Muscle of leg (tissue), 11 donors: ENCODE data around the gene MSI2. TPM values are rescaled to one million over a fixed set of nuclear protein-coding genes. Genes with fewer than 3 reads are reported as not detected.

ENCODE experiments used
- DNase-seq: peaks from one replicate; pipeline ENCODE4 v3.0.0; 2013
- H3K27ac ChIP-seq: one replicate; pipeline ENCODE4 v1.5.1; 2013; ENCODE audit warnings: mild to moderate bottlenecking, low read length, control low read depth
- H3K27me3 ChIP-seq: one replicate; pipeline ENCODE4 v1.6.1; 2013; ENCODE audit warnings: low read length; ENCODE audit not compliant: control insufficient read depth, insufficient read depth
- H3K36me3 ChIP-seq: one replicate; pipeline ENCODE4 v1.6.1; 2013; ENCODE audit warnings: low read length; ENCODE audit not compliant: control insufficient read depth, insufficient read depth
- H3K4me1 ChIP-seq: one replicate; pipeline ENCODE4 v1.6.1; 2013; ENCODE audit warnings: low read length; ENCODE audit not compliant: control insufficient read depth, insufficient read depth
- H3K4me3 ChIP-seq: one replicate; pipeline ENCODE4 v1.5.1; 2013; ENCODE audit warnings: low read length, control low read depth
- H3K9me3 ChIP-seq: replicated peaks from 2 replicates; pipeline ENCODE4 v1.6.1; 2013; ENCODE audit warnings: low read depth, low read length; ENCODE audit not compliant: control insufficient read depth
- WGBS: methylation state at CpG from one replicate; pipeline ENCODE4 v1.1.5; 2013; ENCODE audit warnings: missing lambda C conversion rate; ENCODE audit not compliant: insufficient coverage; 5-methylcytosine and 5-hydroxymethylcytosine counted together
- polyA plus RNA-seq, 8 donors: library from polyadenylated mRNA; unstranded; fragments of 120-200 nt; gene quantifications; one replicate each; pipeline versions ENCODE4 v1.2.1 to v1.2.3, GENCODE V29; 2013; ENCODE audit warnings: inconsistent platforms in 1 of 8, low replicate concordance in 1 of 8; ENCODE audit not compliant: insufficient read length in 8 of 8, insufficient read depth in 1 of 8
- total RNA-seq: library from RNA; stranded (reverse); fragments of 120-200 nt; gene quantifications from one replicate; pipeline ENCODE4 v1.2.4, GENCODE V29; 2013

The MSI2 gene
- total and polyA plus RNA-seq, 9 donors, result 21.5 to 32.0 (median 27.4) TPM

DNA sequence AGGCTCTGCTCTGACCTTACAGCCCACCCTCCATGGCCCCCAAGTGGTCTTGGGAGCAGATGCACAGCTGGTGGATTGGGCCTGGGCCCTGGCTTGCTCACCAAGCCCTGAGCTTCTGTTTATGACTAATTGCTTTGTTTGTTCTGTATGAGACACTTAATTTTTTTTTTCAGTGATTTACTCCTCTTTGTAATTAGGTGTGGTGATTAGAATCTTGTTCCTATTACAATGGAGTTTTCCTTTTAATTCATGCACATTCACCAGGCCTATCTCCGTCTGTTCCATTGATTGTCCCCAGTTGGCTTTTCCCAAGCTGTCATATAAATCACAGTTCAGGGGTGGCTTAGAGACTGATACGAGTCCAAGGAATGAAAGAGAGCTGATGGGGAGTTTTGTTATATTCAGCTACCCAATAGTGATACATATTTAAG, 246.5 kb downstream of the MSI2 start:
- no peak for DNase-seq
- no peaks in the 10 kb centered on the region for H3K27me3 ChIP-seq
- H3K4me1 ChIP-seq, result peaks cover 6% of the 10 kb centered on the region
- no peak overlapping the region for H3K27ac ChIP-seq
- no peak overlapping the region for H3K4me3 ChIP-seq
- no peaks in the 10 kb centered on the region for H3K36me3 ChIP-seq
- no CpG with 5 or more reads among the region's 2 CpGs for WGBS
- no peaks in the 10 kb centered on the region for H3K9me3 ChIP-seq

DNA sequence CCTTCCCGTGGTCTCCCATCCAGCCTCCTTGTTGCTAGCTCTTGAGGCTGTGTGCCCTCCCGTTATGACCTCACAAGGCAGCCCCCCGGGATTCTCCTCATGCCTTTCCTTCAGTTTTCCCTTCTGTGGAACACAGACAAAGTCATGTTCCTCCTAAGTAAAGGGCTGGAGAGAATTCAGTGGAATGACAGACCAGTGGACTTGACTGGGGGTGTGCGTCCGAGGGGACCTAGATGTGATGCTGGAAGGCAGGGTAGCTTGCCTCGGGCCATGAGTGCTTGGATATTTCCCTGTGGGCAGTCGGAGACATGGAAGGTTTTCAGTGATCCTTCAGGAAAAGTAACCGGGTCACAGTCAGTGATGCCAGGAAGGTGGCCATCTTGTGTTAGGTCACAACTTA, 247.9 kb downstream of the MSI2 start:
- 94% methylated on average over 6 of the region's 8 CpGs for WGBS

DNA sequence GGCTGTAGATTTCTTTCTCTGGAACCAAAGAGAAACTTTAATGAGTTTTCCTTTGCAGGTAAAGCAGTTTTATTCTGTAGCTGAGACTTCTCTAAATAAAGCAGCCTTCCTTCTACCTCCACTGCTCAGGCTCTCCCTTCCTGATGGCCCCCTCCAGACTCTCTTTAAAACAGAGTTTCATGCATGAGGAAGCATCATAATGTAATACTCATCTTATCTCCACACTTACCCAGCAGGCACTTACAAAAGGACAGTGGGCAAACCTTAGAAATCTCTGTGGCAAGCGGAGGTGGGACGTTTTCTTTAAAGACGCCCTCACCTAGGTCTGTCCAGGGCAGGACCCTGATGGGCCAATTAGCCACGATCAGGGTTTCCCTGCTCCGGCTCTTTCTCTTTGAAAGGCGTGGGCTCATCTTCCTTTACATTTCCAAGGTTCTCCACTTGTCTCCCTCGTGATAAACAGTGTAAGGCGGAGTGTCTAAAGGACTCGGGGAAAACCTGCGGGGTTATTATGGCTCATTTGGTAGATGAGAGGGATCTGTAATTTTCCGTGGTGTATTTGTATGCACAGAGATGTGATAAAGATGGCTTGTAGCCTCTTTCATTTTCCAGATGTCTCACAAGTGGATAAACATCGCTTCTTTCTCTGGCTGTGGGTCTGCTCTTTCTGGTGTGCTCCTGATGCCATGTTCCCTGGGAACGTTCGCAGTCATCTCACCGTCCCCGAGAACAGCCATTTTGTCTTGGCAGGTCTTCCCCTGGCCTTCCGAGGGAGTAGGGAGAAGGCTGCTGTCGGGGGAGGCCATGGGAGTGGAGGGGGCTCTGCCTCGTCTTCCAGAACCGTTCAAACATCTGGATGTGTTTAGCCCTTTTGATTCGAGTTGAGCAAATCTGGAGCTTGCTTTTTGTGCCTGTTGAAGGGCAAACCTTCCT, 249.8 kb downstream of the MSI2 start:
- Histone ChIP-seq H3K36me3 (no peaks in the 10 kb centered on the region), H3K4me1 (peaks cover 6% of the 10 kb centered on the region), H3K9me3 (no peaks in the 10 kb centered on the region), H3K27ac (no peak overlapping the region), H3K27me3 (peaks cover 3% of the 10 kb centered on the region), H3K4me3 (no peak overlapping the region)
- DNase-seq, result peak; percentile 52
- 19% methylated on average over 6 of the region's 21 CpGs for WGBS

More for the DNA sequence above, 247.9 kb downstream of the MSI2 start:
- no peaks in the 10 kb centered on the region for H3K9me3 ChIP-seq
- H3K27me3 ChIP-seq, result peaks cover 3% of the 10 kb centered on the region
- DNase-seq, result no peak
- H3K4me1 ChIP-seq, result peaks cover 6% of the 10 kb centered on the region
- no peak overlapping the region for H3K4me3 ChIP-seq
- H3K36me3 ChIP-seq, result no peaks in the 10 kb centered on the region
- no peak overlapping the region for H3K27ac ChIP-seq

DNA sequence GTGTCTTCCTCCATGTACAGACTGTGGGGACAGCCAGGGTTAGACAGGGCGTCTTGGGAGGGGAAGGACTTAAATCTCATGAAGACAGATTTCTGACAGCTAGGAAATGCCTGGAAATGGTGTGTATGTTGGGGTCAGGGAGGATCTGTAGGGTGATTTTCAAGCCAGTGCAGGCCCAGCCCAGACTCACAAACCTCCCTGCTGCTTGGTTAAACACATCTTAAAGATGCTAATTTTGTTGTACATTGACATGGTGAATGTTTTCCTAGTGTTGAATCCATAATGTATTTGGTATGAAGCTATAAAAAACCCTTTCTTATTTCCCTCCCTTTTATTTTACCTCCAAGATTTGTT, 250.4 kb downstream of the MSI2 start:
- Histone ChIP-seq H3K36me3 (no peaks in the 10 kb centered on the region), H3K27me3 (peaks cover 3% of the 10 kb centered on the region), H3K27ac (no peak overlapping the region), H3K9me3 (no peaks in the 10 kb centered on the region), H3K4me1 (peaks cover 12% of the 10 kb centered on the region), H3K4me3 (no peak overlapping the region)
- DNase-seq, result no peak
- 20% methylated on average over 1 of the region's 1 CpG for WGBS

DNA sequence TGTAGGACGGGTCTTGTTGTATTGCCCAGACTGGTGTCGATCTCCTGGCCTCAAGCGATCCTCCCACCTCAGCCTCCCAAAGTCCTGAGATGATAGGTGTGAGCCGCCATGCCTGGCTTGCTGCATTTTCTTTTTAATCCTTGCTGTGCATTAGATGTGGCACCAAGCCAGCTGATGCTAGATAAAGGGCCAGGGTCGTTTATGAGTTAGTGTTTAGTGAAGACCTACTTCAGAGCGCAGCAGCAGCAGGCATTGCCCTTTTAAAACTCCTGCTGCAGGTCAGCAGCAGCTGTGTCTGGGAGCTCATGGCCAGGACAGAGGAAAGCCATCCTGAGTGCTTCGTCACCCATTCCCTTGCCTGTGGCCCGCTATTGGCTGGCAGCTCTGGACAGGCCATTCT, 251.5 kb downstream of the MSI2 start:
- Histone ChIP-seq H3K4me3 (no peak overlapping the region), H3K27ac (no peak overlapping the region), H3K27me3 (peaks cover 3% of the 10 kb centered on the region), H3K4me1 (peaks cover 14% of the 10 kb centered on the region), H3K9me3 (no peaks in the 10 kb centered on the region), H3K36me3 (no peaks in the 10 kb centered on the region)
- no peak for DNase-seq
- WGBS, result 77% methylated on average over 7 of the region's 8 CpGs

DNA sequence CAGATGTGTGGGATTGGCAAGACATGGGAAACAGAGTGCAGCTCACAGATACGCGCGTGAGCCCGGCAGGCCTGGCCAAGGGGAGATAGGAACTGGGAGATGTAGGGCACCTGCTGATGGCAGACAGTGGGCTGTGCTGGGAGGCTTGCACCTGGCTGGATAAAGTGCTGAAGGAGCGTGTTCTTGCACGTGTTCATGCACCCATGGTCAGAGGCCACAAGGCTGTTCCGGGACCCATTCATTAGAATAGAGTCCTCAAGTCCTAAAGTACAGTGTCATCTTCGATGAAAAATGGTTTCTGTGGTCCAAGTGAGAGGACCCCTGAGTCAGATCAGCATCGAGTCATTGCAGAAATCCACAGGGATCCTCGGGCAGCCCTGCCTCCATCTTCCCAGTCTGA, 252.3 kb downstream of the MSI2 start:
- WGBS, result 90% methylated on average over 10 of the region's 10 CpGs
- peaks cover 14% of the 10 kb centered on the region for H3K4me1 ChIP-seq
- no peak overlapping the region for H3K27ac ChIP-seq
- no peak overlapping the region for H3K4me3 ChIP-seq
- H3K27me3 ChIP-seq, result peaks cover 3% of the 10 kb centered on the region
- H3K9me3 ChIP-seq, result no peaks in the 10 kb centered on the region
- no peaks in the 10 kb centered on the region for H3K36me3 ChIP-seq
- no peak for DNase-seq

DNA sequence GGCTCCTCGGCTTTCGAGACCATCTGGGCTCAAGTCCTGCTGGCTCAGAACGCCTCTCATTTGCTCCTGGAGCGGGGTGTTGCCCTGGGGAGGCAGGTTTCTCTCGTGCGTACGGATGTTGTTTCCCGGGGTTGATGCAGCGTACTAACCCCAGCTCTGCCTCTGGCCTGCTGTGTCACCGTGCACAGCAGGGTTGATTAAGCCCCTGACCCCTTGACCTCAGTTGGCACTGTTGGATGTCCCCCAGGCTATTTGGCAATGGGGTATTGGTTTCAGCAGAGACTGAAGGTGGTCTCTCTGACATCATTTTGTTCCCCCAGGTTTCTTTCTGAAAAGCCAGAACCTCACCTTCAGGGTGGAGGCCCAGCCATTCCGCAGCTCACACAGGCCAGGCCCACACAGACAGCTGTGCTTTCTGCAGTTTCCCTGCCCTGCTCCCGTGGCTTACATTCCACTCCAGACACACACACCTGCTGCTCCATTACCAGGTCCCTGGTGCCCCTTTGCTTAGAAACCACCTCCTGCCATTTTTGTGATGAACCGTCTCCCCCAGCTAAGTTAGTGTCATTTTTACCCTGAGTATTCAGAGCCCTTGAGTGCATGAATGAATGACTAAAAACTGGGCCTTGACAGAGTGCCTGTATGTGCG, 255.3 kb downstream of the MSI2 start:
- no peak overlapping the region for H3K4me3 ChIP-seq
- H3K27me3 ChIP-seq, result peaks cover 3% of the 10 kb centered on the region
- DNase-seq, result no peak
- WGBS, result 65% methylated on average over 13 of the region's 14 CpGs
- H3K27ac ChIP-seq, result no peak overlapping the region
- no peaks in the 10 kb centered on the region for H3K36me3 ChIP-seq
- H3K9me3 ChIP-seq, result no peaks in the 10 kb centered on the region
- peaks cover 14% of the 10 kb centered on the region for H3K4me1 ChIP-seq

DNA sequence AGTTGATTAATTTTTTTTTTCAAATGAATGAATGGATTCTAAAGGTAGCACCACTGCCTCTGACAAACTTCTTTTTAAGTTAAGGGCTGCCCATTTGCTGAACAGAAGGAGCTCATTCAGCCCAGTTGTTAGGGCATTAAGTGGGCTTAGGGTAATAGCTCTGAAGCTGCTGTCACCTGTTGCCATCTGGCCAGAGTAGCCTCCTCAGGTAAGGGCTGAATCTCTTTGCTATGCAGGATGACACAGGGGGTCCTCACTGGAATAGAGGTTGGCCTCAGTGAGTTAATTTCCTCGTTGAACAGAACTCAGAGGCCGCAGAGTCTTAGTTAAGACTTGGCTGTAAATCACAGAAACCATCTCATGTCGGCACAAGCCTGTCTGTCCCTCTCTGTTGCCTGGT, 255.9 kb downstream of the MSI2 start:
- Histone ChIP-seq H3K27me3 (peaks cover 3% of the 10 kb centered on the region), H3K9me3 (no peaks in the 10 kb centered on the region), H3K27ac (no peak overlapping the region), H3K36me3 (no peaks in the 10 kb centered on the region), H3K4me3 (no peak overlapping the region), H3K4me1 (peaks cover 19% of the 10 kb centered on the region)
- no CpG with 5 or more reads among the region's 3 CpGs for WGBS
- no peak for DNase-seq

DNA sequence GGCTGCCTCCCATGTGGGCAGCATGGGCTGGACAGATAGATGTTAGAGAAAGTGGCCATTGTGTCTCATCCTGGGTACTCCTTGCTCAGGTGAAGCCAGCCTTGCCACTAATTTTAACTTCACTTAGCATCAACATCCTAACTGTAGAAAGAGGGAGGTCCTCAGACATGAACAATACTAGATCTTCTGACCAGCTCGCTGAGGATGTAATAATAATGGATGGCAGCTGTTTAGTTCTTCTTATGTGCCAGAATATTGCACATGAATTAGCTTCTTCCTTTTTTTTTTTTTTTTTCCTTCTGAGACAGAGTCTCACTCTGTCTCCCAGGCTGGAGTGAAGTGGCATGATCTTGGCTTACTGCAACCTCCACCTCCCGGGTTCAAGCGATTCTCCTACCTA, 256.4 kb downstream of the MSI2 start:
- Histone ChIP-seq H3K9me3 (no peaks in the 10 kb centered on the region), H3K4me3 (no peak overlapping the region), H3K27ac (no peak overlapping the region), H3K27me3 (peaks cover 3% of the 10 kb centered on the region), H3K36me3 (no peaks in the 10 kb centered on the region), H3K4me1 (peaks cover 23% of the 10 kb centered on the region)
- no peak for DNase-seq
- no CpG with 5 or more reads among the region's 3 CpGs for WGBS

DNA sequence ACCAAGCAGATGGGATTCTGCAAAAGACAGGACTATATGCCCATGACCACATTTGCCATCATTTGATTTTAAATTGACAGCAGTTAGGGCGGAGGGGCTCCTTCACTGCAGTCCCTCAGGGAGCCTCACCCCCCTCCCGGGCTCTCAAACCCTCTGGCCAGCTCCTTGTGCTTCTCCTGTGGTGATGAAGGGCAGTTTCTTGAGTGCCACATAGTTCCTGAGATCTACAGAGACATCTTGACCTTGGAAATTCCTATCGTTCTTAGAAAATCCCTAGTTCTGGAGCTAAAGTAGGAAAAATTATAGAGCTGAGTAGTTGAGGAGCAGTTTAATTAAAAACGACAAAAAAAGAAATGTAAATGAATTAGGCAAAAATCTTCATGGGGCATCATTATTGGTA, 257.2 kb downstream of the MSI2 start:
- Histone ChIP-seq H3K27ac (no peak overlapping the region), H3K9me3 (no peaks in the 10 kb centered on the region), H3K36me3 (no peaks in the 10 kb centered on the region), H3K4me1 (peaks cover 32% of the 10 kb centered on the region), H3K4me3 (no peak overlapping the region), H3K27me3 (peaks cover 3% of the 10 kb centered on the region)
- 67% methylated on average over 1 of the region's 4 CpGs for WGBS
- DNase-seq, result no peak
